Neuron (in vitro differentiated cells): Measurements from ENCODE around the gene EIF3A.
"Not testable (repeated sequence)": the region's sequence is repeated elsewhere in the genome, so short reads cannot be mapped to it uniquely, and the experiment has no call there.

Source experiments
- H2AFZ ChIP-seq: one replicate; pipeline ENCODE4 v1.6.1; 2013; ENCODE audit warnings: low read depth, mild to moderate bottlenecking, inconsistent platforms, low read length, moderate library complexity
- H3K27me3 ChIP-seq: one replicate; pipeline ENCODE4 v1.6.1; 2013; ENCODE audit warnings: low read length; ENCODE audit not compliant: insufficient read depth
- H3K36me3 ChIP-seq: one replicate; pipeline ENCODE4 v1.6.1; 2013; ENCODE audit warnings: low read length; ENCODE audit not compliant: insufficient read depth
- H3K4me1 ChIP-seq: one replicate; pipeline ENCODE4 v1.6.1; 2013; ENCODE audit warnings: low read length; ENCODE audit not compliant: insufficient read depth
- H3K4me3 ChIP-seq: 2 replicates; pipeline ENCODE4 v1.5.1; 2013; ENCODE audit warnings: mild to moderate bottlenecking, low read length, moderate library complexity
- H3K9me3 ChIP-seq: one replicate; pipeline ENCODE4 v1.6.1; 2013; ENCODE audit warnings: low read length

EIF3A gene

GRCh38 chr10:119051775-119052174 is 28.8 kb downstream of the EIF3A start:
- Histone ChIP-seq H2AFZ (no peak overlapping the region), H3K4me1 (no peaks in the 10 kb centered on the region), H3K9me3 (peaks cover 2% of the 10 kb centered on the region), H3K4me3 (no peak overlapping the region), H3K27me3 (no peaks in the 10 kb centered on the region), H3K36me3 (peaks cover 94% of the 10 kb centered on the region)

GRCh38 chr10:119049777-119050176 is 30.8 kb downstream of the EIF3A start:
- Histone ChIP-seq H2AFZ (no peak overlapping the region), H3K36me3 (peaks cover 94% of the 10 kb centered on the region), H3K4me1 (no peaks in the 10 kb centered on the region), H3K9me3 (peaks cover 2% of the 10 kb centered on the region), H3K27me3 (no peaks in the 10 kb centered on the region), H3K4me3 (no peak overlapping the region)

GRCh38 chr10:119049361-119049760 is 31.3 kb downstream of the EIF3A start:
- Histone ChIP-seq H3K27me3 (no peaks in the 10 kb centered on the region), H2AFZ (no peak overlapping the region), H3K36me3 (peaks cover 94% of the 10 kb centered on the region)

GRCh38 chr10:119045561-119045960 is 35.1 kb downstream of the EIF3A start:
- Histone ChIP-seq H3K9me3 (no peaks in the 10 kb centered on the region), H3K27me3 (no peaks in the 10 kb centered on the region), H2AFZ (no peak overlapping the region), H3K4me3 (no peak overlapping the region), H3K36me3 (peaks cover 91% of the 10 kb centered on the region), H3K4me1 (no peaks in the 10 kb centered on the region)

More at GRCh38 chr10:119049361-119049760, 31.3 kb downstream of the EIF3A start:
- Histone ChIP-seq H3K4me1 (no peaks in the 10 kb centered on the region), H3K4me3 (no peak overlapping the region), H3K9me3 (peaks cover 2% of the 10 kb centered on the region)

GRCh38 chr10:119042169-119042568 is 38.4 kb downstream of the EIF3A start:
- Histone ChIP-seq H3K36me3 (peaks cover 88% of the 10 kb centered on the region), H3K4me3 (no peak overlapping the region), H3K4me1 (no peaks in the 10 kb centered on the region), H3K27me3 (no peaks in the 10 kb centered on the region), H3K9me3 (no peaks in the 10 kb centered on the region), H2AFZ (no peak overlapping the region)

GRCh38 chr10:119041326-119041725 is 39.3 kb downstream of the EIF3A start:
- Histone ChIP-seq H3K36me3 (peaks cover 88% of the 10 kb centered on the region), H3K9me3 (no peaks in the 10 kb centered on the region), H3K4me3 (no peak overlapping the region), H3K4me1 (no peaks in the 10 kb centered on the region), H3K27me3 (no peaks in the 10 kb centered on the region), H2AFZ (no peak overlapping the region)

- Histone ChIP-seq H3K27me3 (no peaks in the 10 kb centered on the region), H2AFZ (no peak overlapping the region), H3K4me1 (no peaks in the 10 kb centered on the region), H3K9me3 (no peaks in the 10 kb centered on the region), H3K4me3 (no peak overlapping the region), H3K36me3 (peaks cover 81% of the 10 kb centered on the region)
Observed at GRCh38 chr10:119039161-119039560, 41.5 kb downstream of the EIF3A start.

- Histone ChIP-seq H3K4me1 (peaks cover 12% of the 10 kb centered on the region), H2AFZ (no peak overlapping the region), H3K9me3 (no peaks in the 10 kb centered on the region), H3K27me3 (peaks cover 3% of the 10 kb centered on the region), H3K4me3 (peak overlapping the region; percentile 54), H3K36me3 (peaks cover 31% of the 10 kb centered on the region)
Observed at GRCh38 chr10:119031496-119032059, 49.0 kb downstream of the EIF3A start.

GRCh38 chr10:119030421-119031250 is 50.0 kb downstream of the EIF3A start:
- Histone ChIP-seq H3K36me3 (peaks cover 22% of the 10 kb centered on the region), H3K4me3 (peak overlapping the region; percentile 54), H3K9me3 (no peaks in the 10 kb centered on the region), H3K4me1 (peaks cover 12% of the 10 kb centered on the region), H2AFZ (no peak overlapping the region), H3K27me3 (peaks cover 3% of the 10 kb centered on the region)

- Histone ChIP-seq H3K36me3 (peaks cover 21% of the 10 kb centered on the region), H3K27me3 (peaks cover 3% of the 10 kb centered on the region), H3K4me1 (peaks cover 12% of the 10 kb centered on the region), H3K9me3 (no peaks in the 10 kb centered on the region), H3K4me3 (peak within 1 kb of the TSS; percentile 54), H2AFZ (no peak within 1 kb of the TSS)
Observed at GRCh38 chr10:119029613-119030420, 50.8 kb downstream of the EIF3A start, which contains the start of gene NANOS1. Gene NANOS1, plus strand, starts transcription at chr10:119029714. Its CDS starts 88 bp downstream, at chr10:119029802.

GRCh38 chr10:119028900-119029612 is 51.6 kb downstream of the EIF3A start:
- H3K9me3 ChIP-seq: no peaks in the 10 kb centered on the region
- H3K36me3 ChIP-seq: peaks cover 14% of the 10 kb centered on the region
- peaks cover 12% of the 10 kb centered on the region for H3K4me1 ChIP-seq
- H3K27me3 ChIP-seq: peaks cover 3% of the 10 kb centered on the region
- H3K4me3 ChIP-seq: peak overlapping the region; percentile 40
- H2AFZ ChIP-seq: no peak overlapping the region

GRCh38 chr10:119028445-119028899 is 52.1 kb downstream of the EIF3A start:
- H3K9me3 ChIP-seq, H3K36me3 ChIP-seq, H2AFZ ChIP-seq, H3K27me3 ChIP-seq: not testable (repeated sequence)
- Histone ChIP-seq H3K4me3 (peak overlapping the region; percentile 40), H3K4me1 (peaks cover 12% of the 10 kb centered on the region)
